OCI-LY7 (cell line): ENCODE results near the gene TAS2R39.

ENCODE experiments used
- CTCF ChIP-seq: fragments of 200-600 bp; sonication (generic); conservative IDR thresholded peaks from 2 replicates; pipeline ENCODE4 v1.5.1; 2014; ENCODE audit warnings: mild to moderate bottlenecking, antibody characterized with exemption, low read length, moderate library complexity, mixed read lengths
- EZH2phosphoT487 ChIP-seq: fragments of 200-600 bp; sonication (generic); IDR thresholded peaks from 2 replicates; pipeline ENCODE4 v1.6.1; 2018; ENCODE audit warnings: low read depth, borderline replicate concordance, mild to moderate bottlenecking, mixed run types, antibody characterized with exemption, low read length, moderate library complexity, mixed read lengths

- TF ChIP-seq CTCF (no peak), EZH2phosphoT487 (no peak)
Observed at GRCh38 chr7:143216151-143216550, 32.9 kb downstream of the TAS2R39 start.
